IPS-NIHi11 (cell line): ENCODE results near the gene IFT81.
"Not testable (repeated sequence)": the region's sequence is repeated elsewhere in the genome, so short reads cannot be mapped to it uniquely, and the experiment has no call there.

Source experiments
- DNase-seq: peaks from one replicate; pipeline ENCODE4 v3.0.0; 2012; ENCODE audit warnings: mixed read lengths, low spot score

Gene IFT81

DNA sequence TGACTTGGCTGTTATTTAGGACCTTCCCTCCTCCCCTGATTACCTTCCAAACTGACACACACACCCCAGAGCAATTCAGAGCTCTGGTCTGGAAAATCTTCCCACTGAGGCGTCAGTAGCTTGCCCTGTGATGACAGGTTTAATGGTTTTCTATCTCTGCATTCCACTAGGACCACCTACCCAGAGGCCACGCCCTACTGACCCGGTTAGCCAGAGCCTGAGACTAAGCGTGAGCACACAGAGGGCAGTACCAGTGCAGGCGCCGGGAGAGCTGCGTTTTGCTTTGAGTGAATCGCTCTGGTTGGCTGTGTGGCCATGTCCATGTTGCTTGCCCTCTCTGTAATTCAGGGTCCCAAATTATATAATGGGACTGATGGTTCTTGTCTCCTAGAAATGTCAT, 120.7 kb downstream of the IFT81 start:
- DNase-seq, result peak; percentile 74

- DNase-seq, result peak; percentile 62
These were observed 121.2 kb downstream of the IFT81 start for GRCh38 chr12:110245369-110245772.

DNA sequence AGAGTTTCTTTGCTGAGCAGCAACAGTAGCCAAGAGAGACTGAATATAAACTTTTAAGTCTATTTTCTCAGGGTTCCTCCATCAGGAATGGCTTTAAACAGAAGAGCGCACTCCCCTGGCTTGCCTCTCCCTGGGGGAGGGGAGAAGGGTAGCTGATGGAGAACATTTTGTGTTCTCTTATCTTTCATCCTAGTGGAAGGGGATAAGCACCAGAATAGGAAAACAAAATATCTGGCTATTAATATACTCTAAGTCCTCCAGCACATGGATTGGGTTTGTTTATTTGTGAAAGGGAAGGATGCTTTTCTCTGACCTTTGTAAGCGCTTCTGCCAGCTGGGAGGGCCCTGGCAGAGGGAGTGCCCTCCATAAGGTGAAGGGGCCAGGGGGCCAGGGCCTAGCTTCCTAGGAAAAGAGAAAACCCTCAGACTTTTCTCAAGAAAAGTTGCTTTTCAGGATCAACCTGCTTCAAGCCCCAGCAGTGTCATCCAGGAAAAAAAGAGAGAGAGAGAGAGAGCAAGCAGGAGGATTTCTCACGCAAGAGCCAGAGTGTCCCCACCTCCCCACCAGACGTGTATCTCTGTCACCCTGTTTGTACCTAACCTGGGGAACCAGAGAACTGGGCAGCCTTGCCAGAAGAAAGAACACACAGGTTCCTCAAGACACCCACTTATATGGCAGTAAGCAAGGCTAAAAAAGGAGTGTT, 122.6 kb downstream of the IFT81 start:
- DNase-seq, result no peak

- DNase-seq, result no peak
These were observed 123.4 kb downstream of the IFT81 start for GRCh38 chr12:110247340-110248095.

GRCh38 chr12:110248096-110248447, 123.9 kb downstream of the IFT81 start:
- no peak for DNase-seq

- no peak for DNase-seq
These were observed 124.9 kb downstream of the IFT81 start for GRCh38 chr12:110249105-110249504.

DNA sequence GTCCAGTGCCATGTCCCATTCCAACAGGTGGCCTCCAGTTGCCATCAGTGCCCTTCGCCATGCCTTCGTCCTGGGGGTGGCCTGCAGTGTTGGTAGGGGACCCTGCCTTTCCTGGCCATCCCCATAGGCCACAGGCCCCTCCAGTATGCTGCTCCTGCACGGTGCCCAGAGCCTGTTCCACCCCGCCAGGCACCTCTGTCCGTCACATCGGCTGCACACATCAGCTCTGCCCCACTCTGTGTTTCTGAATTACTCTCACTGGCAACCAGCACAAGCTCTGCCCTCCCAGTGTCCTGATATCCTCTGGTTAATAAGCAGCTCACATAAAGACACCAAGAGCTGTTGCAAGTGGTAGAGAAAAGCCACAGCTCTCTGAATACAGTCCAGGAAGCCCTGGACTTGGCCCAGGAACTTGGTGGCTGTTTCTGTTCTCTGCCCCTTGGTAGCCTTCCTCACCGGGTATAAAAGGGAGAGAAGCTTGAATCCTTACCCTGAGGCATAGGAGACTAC, 125.6 kb downstream of the IFT81 start:
- DNase-seq, result no peak

- DNase-seq, result no peak
These were observed 127.2 kb downstream of the IFT81 start for GRCh38 chr12:110251381-110251780.

DNA sequence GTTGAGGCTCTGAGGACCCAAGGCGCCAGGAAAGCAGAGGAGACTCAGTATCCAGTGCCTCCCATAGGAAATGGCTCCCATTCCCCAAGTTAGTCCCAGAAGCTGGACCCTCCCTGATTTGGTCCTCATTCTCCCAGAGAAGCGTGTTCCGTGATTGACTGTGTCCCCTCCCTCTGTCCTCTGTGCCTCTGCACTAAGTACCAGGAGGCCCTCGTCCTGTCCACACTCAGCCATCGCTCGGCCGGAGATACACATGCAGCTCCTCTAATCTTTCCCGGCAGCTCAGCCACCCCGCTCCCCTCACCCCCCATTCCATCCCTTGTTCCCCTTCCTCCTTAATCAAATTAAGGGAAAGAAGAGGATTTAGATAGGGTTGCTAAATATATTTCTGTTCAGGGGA, 128.6 kb downstream of the IFT81 start:
- DNase-seq, result no peak

- no peak for DNase-seq
These were observed 129.0 kb downstream of the IFT81 start for GRCh38 chr12:110253176-110253575.

DNA sequence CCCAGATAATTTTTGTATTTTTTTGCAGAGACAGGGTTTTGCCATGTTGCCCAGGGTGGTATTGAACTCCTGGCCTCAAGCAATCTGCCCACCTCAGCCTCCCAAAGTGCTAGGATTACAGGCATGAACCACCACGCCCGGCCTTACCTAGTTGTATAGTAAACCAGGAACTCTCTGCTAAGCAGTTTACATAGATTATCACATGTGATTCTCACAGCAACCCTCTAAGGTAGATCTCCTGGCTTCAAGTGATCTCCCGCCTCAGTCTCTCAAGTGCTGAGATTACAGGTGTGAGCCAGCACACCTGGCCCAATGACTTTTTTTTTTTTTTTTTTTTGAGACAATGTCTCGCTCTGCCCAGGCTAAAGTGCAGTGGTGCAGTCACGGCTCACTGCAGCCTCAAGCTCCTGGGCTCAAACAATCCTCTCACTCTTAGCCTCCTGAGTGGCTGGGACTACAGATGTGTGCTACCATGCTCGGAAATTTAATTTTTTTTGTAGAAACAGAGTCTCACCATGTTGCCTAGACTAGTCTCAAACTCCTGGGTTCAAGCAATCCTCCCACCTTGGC, 130.9 kb downstream of the IFT81 start:
- DNase-seq, result no peak

DNA sequence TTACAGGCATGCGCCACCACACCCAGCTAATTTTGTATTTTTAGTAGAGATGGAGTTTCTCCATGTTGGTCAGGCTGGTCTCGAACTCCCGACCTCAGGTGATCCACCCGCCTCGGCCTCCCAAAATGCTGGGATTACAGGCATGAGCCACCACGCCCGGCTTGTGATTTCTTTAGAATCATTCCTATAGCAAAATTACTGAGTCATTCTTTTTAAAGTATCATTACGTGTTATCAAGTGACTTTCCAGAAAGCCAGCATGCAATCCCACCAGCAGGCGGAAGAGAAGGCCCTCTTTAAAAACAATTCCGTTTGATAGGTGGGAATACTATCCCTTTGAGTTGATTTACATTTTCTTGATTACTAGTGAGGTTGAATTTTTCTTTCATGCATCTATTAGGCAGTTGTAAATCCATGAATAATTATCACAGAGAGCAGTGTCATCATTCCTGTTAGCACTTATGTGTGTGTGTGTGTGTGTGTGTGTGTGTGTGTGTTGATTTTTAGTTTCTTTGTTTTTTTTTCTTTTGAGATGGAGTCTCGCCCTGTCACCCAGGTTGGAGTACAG, 131.8 kb downstream of the IFT81 start:
- DNase-seq, result not testable (repeated sequence)

DNA sequence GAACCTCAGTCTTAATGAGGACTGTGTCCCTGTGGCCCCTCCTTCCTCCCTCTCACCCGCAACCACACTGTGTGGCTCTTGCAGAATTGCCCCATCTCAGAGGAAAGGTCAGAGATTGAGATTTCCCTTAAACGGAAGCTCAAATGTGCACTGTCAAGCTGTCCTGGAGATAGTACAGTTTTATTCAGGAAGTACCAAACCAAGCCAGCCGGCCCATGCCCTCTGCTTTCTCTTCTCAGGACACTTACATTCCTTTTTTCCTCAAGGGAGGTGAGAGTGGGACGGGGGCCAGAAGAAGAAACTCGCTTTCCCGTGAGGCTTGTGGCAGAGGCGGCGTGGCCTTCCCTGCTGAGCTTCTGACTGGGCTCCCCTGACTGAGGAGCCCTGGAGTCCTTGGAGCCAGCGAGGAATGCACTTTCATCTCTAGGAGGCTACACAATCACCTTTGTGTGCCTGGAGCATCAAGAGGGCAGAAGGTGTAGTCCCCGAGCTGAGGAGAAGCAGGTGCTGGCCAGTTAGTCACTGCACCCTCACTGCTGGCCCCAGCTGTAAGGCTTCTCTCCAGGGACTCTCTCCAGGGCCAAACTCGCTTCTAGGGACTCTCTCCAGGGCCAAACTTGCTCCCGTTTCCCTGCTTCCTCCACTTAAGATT, 132.7 kb downstream of the IFT81 start:
- DNase-seq, result no peak

- no peak for DNase-seq
These were observed 134.3 kb downstream of the IFT81 start for GRCh38 chr12:110258466-110258865.

GRCh38 chr12:110262442-110263388, 138.6 kb downstream of the IFT81 start:
- DNase-seq, result no peak

GRCh38 chr12:110266381-110266960, 142.3 kb downstream of the IFT81 start:
- DNase-seq, result no peak

- no peak for DNase-seq
These were observed 142.9 kb downstream of the IFT81 start for GRCh38 chr12:110266980-110267620.
